Panc1 (cell line): ENCODE results near the gene SARS1.

Experiments
- CTCF ChIP-seq: fragments of 450-650 bp; IDR thresholded peaks from 2 replicates; pipeline ENCODE4 v1.5.1; 2017; ENCODE audit warnings: mild to moderate bottlenecking
- POLR2AphosphoS5 ChIP-seq: IDR thresholded peaks from 2 replicates; pipeline ENCODE4 v1.6.1; 2012; ENCODE audit warnings: mild to moderate bottlenecking, low read depth, low read length, moderate library complexity
- SIN3A ChIP-seq: IDR thresholded peaks from 2 replicates; pipeline ENCODE4 v1.6.1; 2012; ENCODE audit warnings: low read depth, mild to moderate bottlenecking, low read length, moderate library complexity, borderline replicate concordance; ENCODE audit not compliant: insufficient read depth
- TCF7L2 ChIP-seq: IDR thresholded peaks from 2 replicates; pipeline ENCODE4 v1.6.1; 2011; ENCODE audit warnings: mild to moderate bottlenecking, low read depth, low read length, inconsistent platforms

- TF ChIP-seq CTCF (no peak), SIN3A (no peak), POLR2AphosphoS5 (no peak), TCF7L2 (no peak)
Measured at GRCh38 chr1:109243221-109243620, 29.5 kb downstream of the SARS1 start.
